HG02943 (cell line): Measurements from ENCODE around the gene XPNPEP3.
A peak's percentile ranks its signal among the peaks of the same experiment; 100 is the strongest.
"Not testable (repeated sequence)": the region's sequence is repeated elsewhere in the genome, so short reads cannot be mapped to it uniquely, and the experiment has no call there.

ENCODE experiments used
- ATAC-seq: cut with Tn5 transposase; IDR thresholded peaks from one replicate; pipeline ENCODE4 v1.9.1; 2021; ENCODE audit warnings: mild to moderate bottlenecking, low read depth, moderate library complexity; ENCODE audit not compliant: unreplicated experiment

Gene XPNPEP3

DNA sequence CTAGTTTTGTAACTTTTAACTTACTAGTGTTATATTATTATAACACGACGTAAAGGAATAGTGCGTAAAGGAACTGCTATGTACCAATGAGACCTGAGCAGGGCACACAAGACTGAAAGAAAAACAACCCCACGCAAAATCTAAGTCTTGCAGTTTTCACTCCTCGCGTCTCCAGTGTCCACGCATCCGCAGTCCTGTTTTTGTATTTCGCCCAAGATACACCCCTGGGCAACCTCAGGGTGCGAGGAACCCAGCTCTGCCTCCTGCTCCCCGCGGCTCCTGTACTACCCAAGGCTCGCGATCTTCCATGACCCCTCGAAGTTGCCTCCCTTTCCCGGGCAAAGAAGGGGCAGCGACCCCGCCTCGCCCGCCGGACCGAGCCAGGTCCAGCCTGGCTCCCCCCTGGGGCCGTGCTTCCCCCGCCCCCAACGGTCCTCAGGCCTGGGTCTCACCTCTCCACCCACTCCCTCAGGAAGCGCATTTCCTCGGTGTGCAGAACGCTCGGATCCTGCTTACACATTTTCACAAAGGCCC is 902 bp upstream of the XPNPEP3 start:
- peak; percentile 17 for ATAC-seq

DNA sequence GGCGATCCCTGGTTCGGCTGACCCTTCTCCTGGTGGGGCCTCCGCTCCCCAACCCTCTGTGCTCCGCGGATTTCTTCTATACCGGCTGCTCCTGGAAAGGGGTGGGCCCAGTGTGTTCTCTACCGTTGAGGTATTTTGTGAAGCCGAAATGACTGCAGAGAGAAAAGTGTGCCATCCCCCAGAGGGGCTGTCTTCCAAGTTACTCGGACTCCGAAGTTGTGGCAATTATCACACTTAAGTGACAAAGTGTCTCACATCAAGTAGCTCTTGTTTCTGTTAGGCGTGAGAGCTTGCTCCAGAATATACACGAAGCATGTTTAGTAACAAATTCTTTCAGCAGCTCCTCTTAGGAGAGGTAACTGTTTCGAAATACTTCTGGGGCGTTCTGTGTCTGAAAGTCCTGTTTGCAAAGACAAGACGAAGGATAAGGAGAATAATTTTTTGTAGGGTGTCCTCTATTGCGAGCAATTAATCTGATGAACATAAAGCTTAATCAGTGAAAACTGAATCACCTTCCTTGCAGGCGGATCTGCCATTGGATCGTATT is 434 bp downstream of the XPNPEP3 start:
- no peak for ATAC-seq

DNA sequence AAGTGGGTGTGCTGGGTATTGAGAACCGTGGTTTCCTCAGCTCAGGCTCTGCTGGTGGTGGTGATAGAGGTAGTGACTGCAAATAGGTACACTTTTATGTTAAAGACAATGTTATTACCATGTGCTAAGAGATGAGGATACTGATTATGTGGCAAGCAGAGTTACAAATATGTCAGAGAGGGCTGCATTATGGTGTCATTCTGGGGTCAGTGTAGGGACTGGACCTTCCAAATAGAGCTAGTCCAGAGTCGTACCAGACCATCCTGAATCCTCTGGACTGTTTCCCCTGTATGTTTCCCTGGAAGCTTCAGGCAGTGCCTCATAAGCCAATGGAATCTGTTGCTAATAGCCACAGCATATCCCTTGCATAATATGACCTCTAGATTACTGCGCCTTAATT is 5.1 kb downstream of the XPNPEP3 start, which contains the start of gene DNAJB7:
TSS of gene DNAJB7 (minus strand) at position 101 of the 400 bp plus-strand sequence. CDS start 119 bp downstream, outside the sequence.
- ATAC-seq: no peak

DNA sequence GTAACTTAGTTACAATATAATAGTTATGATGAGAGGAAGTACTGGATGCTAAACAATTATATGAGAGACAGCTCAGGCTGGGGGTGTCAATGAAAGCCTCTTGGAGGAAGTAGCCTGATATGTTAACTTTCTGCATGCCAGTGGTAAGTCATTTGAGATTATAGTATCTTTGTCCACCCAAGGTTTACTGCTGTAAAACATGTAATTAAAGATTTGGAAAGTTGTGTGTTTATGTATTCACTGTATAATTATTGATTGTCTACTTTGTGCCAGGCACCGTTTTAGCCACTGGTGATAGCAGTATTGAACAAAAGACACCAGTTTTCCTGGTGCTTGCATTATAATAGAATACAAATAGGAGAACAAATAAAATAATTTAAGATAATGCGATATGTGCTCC is 5.6 kb downstream of the XPNPEP3 start:
- ATAC-seq: no peak

DNA sequence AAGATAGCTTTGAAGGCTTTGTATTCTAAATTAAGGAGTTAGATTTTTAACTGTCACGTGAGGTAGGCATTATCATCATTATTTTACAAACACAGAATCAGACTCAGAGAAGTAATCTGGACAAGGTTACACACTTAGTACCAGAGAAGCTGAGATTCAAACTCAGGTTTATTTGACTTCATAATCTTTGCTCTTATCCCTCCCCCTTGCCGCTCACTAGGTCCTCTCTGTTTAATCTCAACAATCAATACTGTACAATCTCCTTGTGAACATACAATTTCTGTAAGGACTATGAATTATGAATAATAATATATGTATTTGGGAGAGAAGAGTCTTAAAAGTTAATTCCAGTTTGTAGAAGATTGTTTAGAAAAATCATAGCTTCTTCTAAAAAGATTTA is 10.2 kb downstream of the XPNPEP3 start:
- no peak for ATAC-seq

DNA sequence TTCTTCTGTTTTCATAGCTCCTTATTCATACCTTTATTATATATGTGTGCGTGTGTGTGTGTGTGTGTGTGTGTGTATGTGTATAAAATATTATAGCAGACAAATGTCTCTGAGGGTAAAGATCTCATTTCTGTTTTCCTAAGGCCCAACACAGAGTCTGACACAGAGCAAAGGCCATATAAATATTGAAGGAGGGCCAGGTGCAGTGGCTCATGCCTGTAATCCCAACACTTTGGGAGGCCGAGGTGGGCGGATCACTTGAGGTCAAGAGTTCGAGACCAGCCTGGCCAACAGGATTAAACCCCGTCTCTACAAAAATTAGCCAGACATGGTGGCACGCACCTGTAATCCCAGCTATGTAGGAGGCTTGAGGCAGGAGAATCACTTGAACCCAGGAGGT is 11.4 kb downstream of the XPNPEP3 start:
- not testable (repeated sequence) for ATAC-seq

DNA sequence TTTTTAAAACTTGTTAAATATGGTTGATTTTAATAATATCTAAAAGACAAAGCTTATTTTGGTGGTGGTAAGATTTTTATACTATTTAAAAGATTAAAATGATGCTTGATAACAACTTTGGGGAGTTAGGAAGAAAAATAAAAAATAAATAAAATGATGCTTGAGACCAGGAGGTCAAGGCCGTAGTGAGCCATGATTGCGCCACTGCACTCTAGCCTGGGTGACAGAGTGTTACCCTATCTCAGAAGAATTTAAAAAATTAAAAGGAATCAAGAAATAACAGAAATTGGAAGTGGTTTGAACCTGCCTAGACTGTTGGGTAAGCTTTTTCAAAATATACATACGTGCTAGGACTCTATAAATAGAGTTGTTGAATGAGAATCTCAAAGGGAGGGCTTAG is 17.1 kb downstream of the XPNPEP3 start:
- no peak for ATAC-seq

DNA sequence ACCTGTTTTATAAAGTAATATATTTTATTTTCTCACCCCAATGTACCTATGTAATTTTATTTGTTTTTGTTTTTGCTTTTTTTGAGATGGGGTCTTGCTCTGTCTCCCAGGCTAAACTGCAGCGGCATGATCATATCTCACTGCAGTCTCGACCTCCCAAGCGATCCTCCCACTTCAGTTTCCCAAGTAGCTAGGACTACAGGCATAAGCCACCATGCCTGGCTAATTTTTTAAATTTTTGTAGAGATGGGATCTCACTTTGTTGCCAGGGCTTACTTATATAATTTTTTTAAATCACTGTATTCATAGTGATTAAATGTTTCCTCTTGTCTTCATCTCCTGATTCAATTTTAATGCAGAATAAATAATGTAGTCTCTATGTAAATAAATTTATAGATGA is 18.2 kb downstream of the XPNPEP3 start:
- no peak for ATAC-seq

DNA sequence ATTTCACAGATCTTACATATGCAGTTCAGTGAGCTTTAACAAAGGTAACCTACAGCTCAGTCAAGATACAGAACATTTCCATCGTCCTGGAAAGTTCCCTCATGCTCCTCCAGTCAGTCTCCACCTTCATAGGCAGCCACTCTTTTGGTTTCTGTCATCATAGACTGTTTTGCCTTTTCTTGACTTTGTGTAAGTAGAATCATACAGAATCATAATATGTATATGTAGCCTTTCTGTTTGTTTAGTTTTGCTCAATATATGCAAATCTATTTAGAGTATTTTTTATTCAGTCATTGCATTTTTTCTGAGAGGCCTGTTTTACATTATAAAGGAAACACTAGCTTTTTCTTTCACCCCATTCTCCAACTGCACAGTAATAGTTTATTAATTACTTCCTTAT is 20.0 kb downstream of the XPNPEP3 start:
- ATAC-seq: no peak

DNA sequence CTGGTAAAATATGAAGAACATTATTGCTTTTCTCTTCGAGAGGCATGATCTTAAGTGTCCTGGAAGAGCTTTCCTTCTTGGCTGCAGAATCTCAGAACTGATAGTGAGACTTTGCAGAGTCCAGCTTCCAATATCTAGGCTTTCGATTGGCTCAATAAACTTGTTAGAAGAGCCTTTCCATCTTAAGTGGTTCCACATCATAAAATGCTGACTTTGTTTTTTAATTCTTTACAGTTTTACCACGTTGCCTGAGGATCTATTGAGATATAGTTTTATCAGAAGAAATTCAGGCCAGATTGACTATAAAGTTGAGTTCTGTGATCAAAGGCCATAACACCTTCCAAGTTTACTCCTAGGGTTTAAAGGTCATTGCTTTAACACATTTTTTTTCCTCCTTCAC is 20.5 kb downstream of the XPNPEP3 start:
- no peak for ATAC-seq

DNA sequence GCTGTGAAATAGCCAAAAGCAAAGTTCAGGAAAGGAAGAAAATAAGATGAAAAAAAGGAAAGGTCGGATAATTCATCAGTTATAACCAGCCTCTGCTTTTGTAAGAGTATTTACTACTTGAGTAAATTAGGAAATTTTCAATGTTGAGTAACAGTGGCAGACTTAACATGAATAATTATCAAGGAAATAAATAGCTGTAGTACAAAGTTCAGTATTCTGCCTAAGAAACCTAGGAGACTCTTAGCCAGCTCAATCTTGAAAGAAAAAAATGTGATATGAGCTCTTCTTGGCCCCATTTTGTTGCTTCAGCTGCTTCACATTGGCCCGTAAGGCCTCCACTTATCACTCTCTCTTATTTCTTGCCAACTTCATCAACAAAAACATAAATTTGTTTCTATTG is 22.0 kb downstream of the XPNPEP3 start:
- no peak for ATAC-seq

DNA sequence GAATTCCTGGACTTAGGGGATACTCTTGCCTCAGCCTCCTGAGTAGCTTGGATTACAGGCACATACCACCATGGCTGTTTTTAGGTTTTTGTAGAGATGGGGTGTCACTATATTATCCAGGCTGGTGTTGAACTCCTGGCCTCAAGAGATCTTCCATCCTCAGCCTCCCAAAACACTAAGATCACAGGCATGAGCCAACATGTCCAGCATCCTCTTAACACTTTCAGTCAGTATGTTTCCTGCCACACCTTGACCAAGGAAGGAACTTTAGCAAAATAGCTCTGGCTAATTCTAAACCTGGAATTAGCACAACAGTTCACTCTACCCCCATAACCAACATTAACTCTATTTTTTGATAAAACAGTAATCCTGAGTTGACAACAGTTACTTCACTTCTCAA is 32.2 kb downstream of the XPNPEP3 start:
- no peak for ATAC-seq

DNA sequence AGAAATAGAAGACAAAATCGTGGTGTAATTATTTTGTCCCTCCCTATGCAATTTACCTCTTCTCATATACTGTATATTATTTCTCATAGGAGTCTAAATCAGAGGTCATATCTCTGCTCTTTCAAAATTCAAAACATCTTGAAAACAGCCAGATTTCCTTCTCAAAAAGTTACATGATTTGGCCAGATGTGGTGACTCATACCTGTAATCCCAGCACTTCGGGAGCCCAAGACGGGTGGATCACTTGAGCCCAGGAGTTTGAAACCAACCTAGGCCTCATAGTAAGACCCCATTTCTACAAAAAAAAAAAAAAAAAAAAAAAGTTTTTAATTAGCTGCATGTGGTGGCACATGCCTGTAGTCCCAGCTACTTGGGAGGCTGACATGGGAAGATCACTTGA is 33.9 kb downstream of the XPNPEP3 start:
- ATAC-seq: no peak

DNA sequence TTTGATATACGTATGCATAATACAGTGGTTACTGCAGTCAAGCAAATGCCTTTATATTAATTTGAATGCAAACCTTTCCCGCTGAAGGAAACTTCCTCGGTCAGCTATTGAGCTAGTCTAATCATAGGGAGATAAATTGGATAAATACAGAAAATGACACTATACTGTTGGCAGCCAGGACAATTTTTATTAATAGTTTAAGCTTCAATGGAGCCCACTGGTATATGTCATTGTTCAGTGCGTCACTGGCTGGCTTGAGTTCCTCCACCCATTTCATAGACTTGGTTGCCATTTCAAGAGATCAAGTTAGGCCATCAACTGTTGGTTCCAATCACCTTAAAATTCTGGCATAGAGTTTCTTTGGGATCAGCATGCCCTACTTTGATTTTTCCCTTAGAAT is 37.5 kb downstream of the XPNPEP3 start:
- ATAC-seq: no peak

DNA sequence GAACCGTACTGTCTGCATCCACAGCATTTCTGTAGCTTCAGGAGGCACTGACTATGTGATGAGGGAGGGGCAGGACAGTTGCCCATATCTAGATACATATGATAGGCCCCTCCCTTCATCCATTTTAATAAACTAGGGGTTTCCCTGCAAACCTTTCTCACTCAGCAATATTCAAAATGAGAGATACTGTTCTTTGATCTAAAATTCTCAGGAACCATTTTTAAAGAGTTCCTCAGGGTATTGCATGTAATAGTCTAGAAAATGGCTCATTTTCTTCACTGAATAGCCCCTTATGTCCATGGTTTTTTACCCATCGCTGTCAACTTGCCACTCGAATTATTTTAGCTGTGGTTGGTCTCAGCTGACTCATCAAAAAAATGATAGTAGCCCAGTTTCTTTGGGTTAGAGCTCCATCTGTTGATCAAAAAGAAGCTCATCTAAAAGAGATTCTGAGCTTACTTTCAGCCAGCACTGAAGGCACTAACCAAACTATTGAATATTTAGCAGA is 42.0 kb downstream of the XPNPEP3 start:
- ATAC-seq: no peak

DNA sequence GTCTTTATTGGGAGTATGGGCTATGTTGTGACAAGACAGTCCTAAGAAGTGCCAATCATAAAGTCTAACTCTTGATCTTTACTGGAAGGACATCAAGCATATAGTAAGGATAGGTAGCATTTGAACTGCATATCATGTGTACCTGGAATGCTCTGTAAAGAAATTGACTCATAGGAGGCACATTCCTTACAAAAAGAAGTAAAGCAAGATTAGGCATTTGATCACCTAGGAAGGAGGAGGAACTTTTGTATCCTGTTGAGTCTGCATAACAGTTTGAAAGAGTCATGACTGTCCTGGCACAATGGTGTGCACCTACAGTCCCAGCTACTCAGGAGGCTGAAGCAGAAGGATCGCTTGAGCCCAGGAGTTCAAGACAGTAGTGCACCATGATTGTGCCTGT is 47.2 kb downstream of the XPNPEP3 start:
- ATAC-seq: no peak

DNA sequence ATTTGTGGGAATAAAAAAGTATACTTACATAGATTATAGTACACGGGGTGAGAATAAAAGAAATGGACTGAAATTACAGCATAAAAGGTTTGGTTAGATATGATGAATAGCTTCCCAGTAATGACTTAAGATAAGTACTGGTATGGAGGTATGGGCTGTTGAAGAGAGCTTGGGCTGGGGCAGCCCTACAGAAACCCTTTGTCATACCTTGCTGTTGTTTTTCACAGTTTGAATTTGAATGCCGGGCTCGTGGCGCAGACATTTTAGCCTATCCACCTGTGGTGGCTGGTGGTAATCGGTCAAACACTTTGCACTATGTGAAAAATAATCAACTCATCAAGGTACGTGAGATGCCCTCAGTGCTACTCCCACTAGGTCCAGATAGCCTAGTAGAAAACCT is 51.9 kb downstream of the XPNPEP3 start:
- no peak for ATAC-seq

DNA sequence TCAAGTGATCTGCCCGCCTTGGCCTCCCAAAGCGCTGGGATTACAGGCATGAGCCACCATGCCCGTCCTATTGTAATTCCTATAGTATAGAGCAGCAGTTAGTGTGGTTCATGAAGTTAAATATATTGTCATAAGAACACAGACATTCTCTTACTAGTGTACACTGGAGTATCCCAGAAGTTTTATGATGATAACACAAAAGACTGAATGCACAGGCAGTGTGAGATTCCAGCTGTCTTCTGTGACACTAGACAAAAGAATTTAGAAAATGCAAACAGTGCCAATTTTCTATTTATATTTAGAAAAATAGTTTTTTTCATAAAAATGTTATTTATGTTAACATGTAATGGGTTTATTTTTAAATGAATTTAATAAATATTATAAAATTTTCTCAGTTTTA is 54.8 kb downstream of the XPNPEP3 start:
- ATAC-seq: no peak

DNA sequence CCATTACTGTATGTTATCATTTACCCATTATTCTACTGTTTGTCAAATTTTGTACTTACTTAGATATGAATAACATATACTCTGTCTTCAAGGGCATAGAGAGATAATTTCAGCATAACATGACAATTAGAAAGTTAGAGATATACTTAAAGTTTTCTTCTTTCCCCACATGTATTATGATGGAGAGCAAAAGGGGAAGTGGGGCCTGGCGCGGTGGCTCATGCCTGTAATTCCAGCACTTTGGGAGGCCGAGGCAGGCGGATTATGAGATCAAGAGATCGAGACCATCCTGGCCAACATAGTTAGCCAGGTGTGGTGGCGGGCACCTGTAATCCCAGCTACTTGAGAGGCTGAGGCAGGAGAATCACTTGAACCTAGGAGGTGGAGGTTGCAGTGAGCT is 56.0 kb downstream of the XPNPEP3 start:
- not testable (repeated sequence) for ATAC-seq

DNA sequence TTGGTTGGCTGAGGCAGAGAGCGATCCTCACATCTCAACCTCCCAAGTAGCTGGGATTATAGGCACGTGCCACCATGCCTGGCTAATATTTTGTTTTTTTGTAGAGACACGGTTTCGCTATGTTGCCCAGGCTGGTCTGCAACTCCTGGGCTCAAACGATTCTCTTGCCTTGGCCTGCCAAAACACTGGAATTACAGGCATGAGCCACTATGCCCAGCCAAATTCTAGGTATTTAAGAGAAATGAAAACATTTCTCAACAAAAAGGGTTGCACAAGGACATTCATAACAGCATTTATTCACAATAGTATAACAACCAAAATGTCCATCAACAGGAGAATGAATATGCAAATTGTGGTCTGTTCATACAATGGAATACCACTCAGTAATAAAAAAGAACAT is 62.5 kb downstream of the XPNPEP3 start:
- no peak for ATAC-seq

DNA sequence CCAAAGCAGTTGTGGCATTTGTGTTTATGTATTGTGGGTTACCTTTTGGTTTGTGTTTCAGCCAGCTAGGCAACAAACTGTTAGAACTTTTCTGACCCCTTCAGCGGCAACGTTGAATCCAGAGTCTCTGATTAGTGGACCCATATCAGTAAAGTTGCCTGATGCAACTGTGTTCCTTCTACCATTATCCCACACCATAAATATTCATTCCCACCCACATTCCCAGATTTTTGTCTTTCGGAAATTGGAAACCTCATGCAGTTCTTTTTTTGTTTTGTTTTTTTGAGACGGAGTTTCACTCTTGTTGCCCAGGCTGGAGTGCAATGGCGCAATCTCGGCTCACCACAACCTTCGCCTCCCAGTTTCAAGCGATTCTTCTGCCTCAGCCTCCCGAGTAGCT is 63.6 kb downstream of the XPNPEP3 start:
- ATAC-seq: no peak

DNA sequence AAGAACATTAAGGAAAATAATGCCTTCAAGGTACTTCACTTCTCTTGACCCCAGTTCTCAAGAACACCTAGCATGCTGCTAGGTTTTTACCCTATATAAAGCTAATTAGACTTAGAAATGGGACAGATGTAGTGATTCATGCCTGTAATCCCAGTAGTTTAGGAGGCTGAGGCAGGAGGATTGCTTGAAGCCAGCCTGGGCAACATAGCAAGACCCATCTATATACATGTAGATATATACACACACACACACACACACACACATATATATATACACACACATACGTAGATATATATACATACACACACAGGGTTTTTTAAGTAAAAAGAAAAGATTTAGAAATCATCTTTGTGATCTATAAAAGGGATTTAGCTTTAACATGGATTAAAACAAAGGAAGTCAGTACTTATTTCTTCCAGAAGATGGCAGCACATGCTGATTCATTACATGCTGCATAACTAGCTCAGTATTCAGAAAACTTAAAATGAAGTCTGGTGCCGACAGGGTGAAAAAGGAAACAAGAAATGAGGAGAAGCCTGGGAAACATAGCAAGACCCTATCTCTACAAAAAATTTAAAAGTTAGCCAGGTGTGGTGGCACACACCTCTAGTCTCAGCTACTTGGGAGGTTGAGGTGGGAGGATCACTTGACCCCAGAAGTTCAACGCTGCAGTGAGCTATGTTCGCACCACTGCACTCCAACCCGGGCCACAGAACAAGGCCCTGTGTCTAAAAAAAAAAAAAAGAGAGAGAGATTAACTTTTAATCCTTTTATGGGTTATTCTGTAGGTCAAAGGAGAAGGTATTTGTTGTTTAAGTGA is 65.7 kb downstream of the XPNPEP3 start:
- ATAC-seq: no peak
